A549 (cell line): ENCODE data around the gene NDUFS1. TPM values are rescaled to one million over a fixed set of nuclear protein-coding genes. Genes with fewer than 3 reads are reported as not detected.
A peak's percentile ranks its signal among the peaks of the same experiment; 100 is the strongest.

Experiments
- ATAC-seq, 2 experiments: fragments of 200-7000 bp in 1 of 2; fragments of >200 bp in 1 of 2; cut with Nextera tagmentation in 1 of 2; cut with Tn5 transposase in 1 of 2; 3 replicates each; pipeline versions ENCODE4 v1.8.0 to v1.9.1; 2018 to 2020; ENCODE audit warnings: mild to moderate bottlenecking in 1 of 2, moderate library complexity in 1 of 2
- CTCF ChIA-PET: fragments of 300-600 bp; sonication (Branson Sonifier 250); formaldehyde crosslinking; extraction: SDS; loops from one replicate; lab custom pipeline; 2021; ENCODE audit warnings: antibody characterized with exemption, inconsistent platforms; lab: Yijun Ruan, JAX
- POLR2A ChIA-PET: fragments of 350-600 bp; formaldehyde crosslinking; extraction: SDS; loops from one replicate; lab custom pipeline; 2021; ENCODE audit warnings: antibody characterized with exemption, inconsistent platforms; lab: Yijun Ruan, JAX
- DNase-seq, 2 experiments: peaks; one replicate each; pipeline versions ENCODE4 v3.0.0 to v3.0.0-alpha.2; 2011 to 2016; ENCODE audit warnings: low read depth in 1 of 2, low spot score in 1 of 2
- FAIRE-seq: peaks from 2 replicates; lab custom pipeline; 2011; peaks lifted over from hg19 to GRCh38; lab: Jason Lieb, UNC
- H3K27ac ChIP-seq, 2 experiments: fragments of >200 bp; sonication (Bioruptor Twin); formaldehyde crosslinking; 3 replicates each; pipeline ENCODE4 v1.5.1; 2016 to 2017
- H3K4me1 ChIP-seq: fragments of >200 bp; sonication (Bioruptor Twin); formaldehyde crosslinking; 3 replicates; pipeline ENCODE4 v1.6.1; 2016
- H3K4me2 ChIP-seq: fragments of >200 bp; sonication (Bioruptor Twin); formaldehyde crosslinking; 3 replicates; pipeline ENCODE4 v1.6.1; 2016
- H3K4me3 ChIP-seq: fragments of >200 bp; sonication (Bioruptor Twin); formaldehyde crosslinking; 3 replicates; pipeline ENCODE4 v1.5.1; 2016
- H3K9me3 ChIP-seq: fragments of >200 bp; sonication (Bioruptor Twin); formaldehyde crosslinking; 3 replicates; pipeline ENCODE4 v1.6.1; 2016
- ATOH8 ChIP-seq: fragments of 250-450 bp; sonication (Bioruptor Pico); IDR thresholded peaks from 2 replicates; pipeline ENCODE4 v1.5.0; 2020; ENCODE audit warnings: low read depth, mild to moderate bottlenecking, moderate library complexity
- BHLHE40 ChIP-seq: IDR thresholded peaks from 2 replicates; pipeline ENCODE4 v1.6.1; 2012; ENCODE audit warnings: low read depth, low read length, inconsistent platforms
- CEBPB ChIP-seq, 2 experiments: fragments of >200 bp in 1 of 2; sonication (Bioruptor Twin) in 1 of 2; formaldehyde crosslinking in 1 of 2; IDR thresholded peaks; 2 replicates each; pipeline ENCODE4 v1.6.1; 2012 to 2016
- CHD4 ChIP-seq: fragments of 200-600 bp; sonication (generic); IDR thresholded peaks from 2 replicates; pipeline ENCODE4 v1.6.1; 2016; ENCODE audit warnings: antibody characterized with exemption, mild to moderate bottlenecking, borderline replicate concordance
- CTCF ChIP-seq: fragments of >200 bp; sonication (Bioruptor Twin); formaldehyde crosslinking; IDR thresholded peaks from 3 replicates; pipeline ENCODE4 v1.5.1; 2016
- E2F6 ChIP-seq: IDR thresholded peaks from 2 replicates; pipeline ENCODE4 v1.6.1; 2012; ENCODE audit warnings: low read depth, borderline replicate concordance
- FOSB ChIP-seq: fragments of 250-450 bp; sonication (Bioruptor Pico); IDR thresholded peaks from 2 replicates; pipeline ENCODE4 v1.5.0; 2020; ENCODE audit warnings: mild to moderate bottlenecking, moderate library complexity
- HES2 ChIP-seq: fragments of >200 bp; sonication (Bioruptor Twin); formaldehyde crosslinking; IDR thresholded peaks from 2 replicates; pipeline ENCODE4 v1.6.1; 2016
- HEYL ChIP-seq: fragments of 250-450 bp; sonication (Bioruptor Pico); IDR thresholded peaks from 2 replicates; pipeline ENCODE4 v1.8.0; 2021; ENCODE audit warnings: mild to moderate bottlenecking, moderate library complexity
- HOXB13 ChIP-seq: fragments of 250-450 bp; sonication (Bioruptor Pico); IDR thresholded peaks from 2 replicates; pipeline ENCODE4 v1.5.0; 2020; ENCODE audit warnings: low read depth, mild to moderate bottlenecking, moderate library complexity
- MAFK ChIP-seq: fragments of 450-650 bp; IDR thresholded peaks from 2 replicates; pipeline ENCODE4 v1.6.1; 2014; ENCODE audit not compliant: partially characterized antibody
- MAZ ChIP-seq: fragments of 150-350 bp; IDR thresholded peaks from 2 replicates; pipeline ENCODE4 v1.6.1; 2014; ENCODE audit warnings: antibody characterized with exemption, low read depth, low read length, borderline replicate concordance
- NPAS2 ChIP-seq: fragments of 250-450 bp; sonication (Bioruptor Pico); IDR thresholded peaks from 2 replicates; pipeline ENCODE4 v1.8.0; 2022; ENCODE audit warnings: mild to moderate bottlenecking, moderate library complexity, borderline replicate concordance
- NR3C1 ChIP-seq: fragments of >200 bp; sonication (Bioruptor Twin); formaldehyde crosslinking; IDR thresholded peaks from 3 replicates; pipeline ENCODE4 v1.6.1; 2017
- RAD21 ChIP-seq, 2 experiments: fragments of >200 bp in 1 of 2; sonication (Bioruptor Twin) in 1 of 2; formaldehyde crosslinking in 1 of 2; IDR thresholded peaks in 1 of 2; conservative IDR thresholded peaks in 1 of 2; 2 replicates in 1 of 2; 3 replicates in 1 of 2; pipeline ENCODE4 v1.6.1; 2012 to 2018; ENCODE audit warnings: inconsistent platforms in 1 of 2
- RFX5 ChIP-seq: fragments of 450-650 bp; IDR thresholded peaks from 2 replicates; pipeline ENCODE4 v1.7.1; 2014; ENCODE audit warnings: antibody characterized with exemption, mild to moderate bottlenecking, moderate library complexity
- SREBF2 ChIP-seq: fragments of 450-650 bp; IDR thresholded peaks from 2 replicates; pipeline ENCODE4 v1.6.1; 2014; ENCODE audit warnings: mild to moderate bottlenecking, moderate library complexity
- TFCP2L1 ChIP-seq: fragments of 250-450 bp; sonication (Bioruptor Pico); IDR thresholded peaks from 2 replicates; pipeline ENCODE4 v1.5.0; 2021; ENCODE audit warnings: mild to moderate bottlenecking
- ZFP36 ChIP-seq: fragments of 450-650 bp; IDR thresholded peaks from 2 replicates; pipeline ENCODE4 v1.6.1; 2014; ENCODE audit warnings: borderline replicate concordance; ENCODE audit not compliant: partially characterized antibody
- ZSCAN20 ChIP-seq: fragments of 250-450 bp; sonication (Bioruptor Pico); IDR thresholded peaks from 2 replicates; pipeline ENCODE4 v1.8.0; 2022; ENCODE audit warnings: mild to moderate bottlenecking, moderate library complexity
- WGBS: methylation state at CpG from one replicate; pipeline ENCODE4 v1.1.6; 2017; ENCODE audit errors: missing lambda C conversion rate; 5-methylcytosine and 5-hydroxymethylcytosine counted together
- polyA plus RNA-seq, 4 experiments: library from polyadenylated mRNA; depleted of rRNA in 3 of 4; stranded (reverse); fragments of >200 nt; fragmentation: RNase III in 1 of 4; extraction: RNeasy Plus Mini Kit Qiagen cat#74134 plus additional on column Dnase treatment in 1 of 4; gene quantifications; 2 replicates in 3 of 4; 3 replicates in 1 of 4; pipeline ENCODE4 v1.2.3, GENCODE V29; 2011 to 2017

The NDUFS1 gene
- polyA plus RNA-seq, 2 of the 4 experiments (the other 2 are of a cell fraction) = 86.7 to 134 TPM

GRCh38 chr2:206202446-206202845, 43.2 kb upstream of the NDUFS1 start:
- Histone ChIP-seq H3K9me3 (no peaks in the 10 kb centered on the region), H3K4me3 (no peak overlapping the region), H3K4me1 (peaks cover 15% of the 10 kb centered on the region; the same call in 2 of the 3 replicates), H3K4me2 (no peak overlapping the region), H3K27ac (no peak overlapping the region)
- FAIRE-seq (no peak), DNase-seq (no peak), ATAC-seq (no peak)
- ChIA-PET CTCF (no interaction called here), POLR2A (no interaction called here)
- 90% methylated on average over 14 of the region's 16 CpGs for WGBS
- TF ChIP-seq TFCP2L1 (CRISPR knock-in tag) (no peak), FOSB (CRISPR knock-in tag) (no peak)

- CTCF ChIA-PET = interaction anchor here (0.7 to 1.0 kb wide), 2 partner anchors 11 to 196 kb away, joined by 3 read pairs; no protein-coding TSS in a partner anchor
- whole genome bisulfite sequencing = 58% methylated on average over 5 of the region's 5 CpGs
- ATAC-seq = no peak
Observed at GRCh38 chr2:206201075-206201848, 42.0 kb upstream of the NDUFS1 start.

GRCh38 chr2:206198677-206199076, 39.4 kb upstream of the NDUFS1 start:
- no peaks in the 10 kb centered on the region for H3K9me3 ChIP-seq
- DNase-seq = no peak
- peak overlapping the region; percentile 35; the same call in 1 of the 3 replicates for H3K4me2 ChIP-seq
- H3K4me1 ChIP-seq = peaks cover 15% of the 10 kb centered on the region; the same call in 2 of the 3 replicates
- POLR2A ChIA-PET = no interaction called here
- H3K27ac ChIP-seq = no peak overlapping the region
- no peak for ATAC-seq
- CTCF ChIA-PET = interaction anchor here (1.0 kb wide), 1 partner anchor 61 kb away, joined by 3 read pairs; no protein-coding TSS in a partner anchor
- H3K4me3 ChIP-seq = no peak overlapping the region
- FAIRE-seq = no peak
- 6% methylated on average over 1 of the region's 1 CpG for WGBS
- TF ChIP-seq E2F6 (no peak), RFX5 (no peak), TFCP2L1 (CRISPR knock-in tag) (no peak), ATOH8 (CRISPR knock-in tag) (no peak), RAD21 (conservative IDR thresholded peaks at IDR 0.05 in 1 of 2, IDR thresholded peaks at IDR 0.05 in 1 of 2) (no peak), CHD4 (no peak), NPAS2 (CRISPR knock-in tag) (no peak), MAZ (no peak), ZFP36 (no peak), CTCF (no peak), HEYL (no peak), CEBPB (IDR thresholded peaks at IDR 0.05) (no peak)

More at GRCh38 chr2:206201075-206201848, 42.0 kb upstream of the NDUFS1 start:
- POLR2A ChIA-PET = no interaction called here
- Histone ChIP-seq H3K4me3 (no peak overlapping the region), H3K4me2 (0 out of 3 replicates have a peak overlapping the region, but pooled peaks have one; percentile 12), H3K4me1 (peaks cover 15% of the 10 kb centered on the region; the same call in 2 of the 3 replicates)
- TF ChIP-seq E2F6 (no peak), CTCF (no peak), HOXB13 (CRISPR knock-in tag) (no peak), HES2 (no peak), MAFK (no peak), BHLHE40 (no peak), SREBF2 (no peak), NR3C1 (no peak), ZSCAN20 (CRISPR knock-in tag) (no peak), RFX5 (no peak)
- TF ChIP-seq, all 56 proteins: peak for 0
- DNase-seq = no peak
- Histone ChIP-seq H3K27ac (no peak overlapping the region), H3K9me3 (no peaks in the 10 kb centered on the region)
- no peak for FAIRE-seq
